K562 (cell line): ENCODE data around the gene DSCAM. TPM values are rescaled to one million over a fixed set of nuclear protein-coding genes. Genes with fewer than 3 reads are reported as not detected.

ENCODE experiments used
- ATAC-seq: fragments of 200-7000 bp; cut with Tn5 transposase; 3 replicates; pipeline ENCODE4 v1.9.1; 2020; ENCODE audit warnings: moderate library complexity
- BruUV-seq: library from RNA; stranded (reverse); fragments of 400-500 nt; replicated peaks from 2 replicates; lab custom pipeline; 2021; lab: Mats Ljungman, UMichigan
- CTCF ChIA-PET: fragments of 300-600 bp; formaldehyde crosslinking; extraction: SDS; loops from one replicate; lab custom pipeline; 2021; ENCODE audit warnings: low intra/inter-chr PET ratio; lab: Yijun Ruan, JAX
- POLR2A ChIA-PET: fragments of 300-600, 350-650 bp; sonication (Branson Sonifier 250); formaldehyde crosslinking; extraction: SDS; loops from one replicate; lab custom pipeline; 2021; ENCODE audit warnings: antibody characterized with exemption, inconsistent platforms; lab: Yijun Ruan, JAX
- DNase-seq, 4 experiments: peaks; one replicate each; pipeline versions ENCODE4 v3.0.0 to v3.0.0-alpha.2; 2011 to 2018; ENCODE audit warnings: low spot score in 3 of 4, mixed read lengths in 3 of 4; ENCODE audit errors: extremely low read depth in 1 of 4
- FAIRE-seq: peaks from 2 replicates; lab custom pipeline; 2011; peaks lifted over from hg19 to GRCh38; lab: Jason Lieb, UNC
- H2AFZ ChIP-seq: 2 replicates; pipeline ENCODE4 v1.6.0; 2011; ENCODE audit warnings: low read depth, low read length, control low read depth, inconsistent platforms
- H3K27ac ChIP-seq: fragments of 200-600 bp; 3 replicates; pipeline ENCODE4 v1.8.0; 2011; ENCODE audit warnings: low read depth, mild to moderate bottlenecking, control low read depth, inconsistent platforms, low read length, moderate library complexity, mixed read lengths; ENCODE audit errors: extremely low read depth
- H3K27me3 ChIP-seq, 2 experiments: fragments of 300-600 bp in 1 of 2; 2 replicates in 1 of 2; 3 replicates in 1 of 2; pipeline versions ENCODE4 v1.6.0 to v1.8.0; 2011; ENCODE audit warnings: inconsistent platforms in 2 of 2, low read length in 2 of 2, mild to moderate bottlenecking in 1 of 2, mixed read lengths in 1 of 2, moderate library complexity in 1 of 2; ENCODE audit not compliant: control insufficient read depth in 2 of 2, insufficient read depth in 2 of 2
- H3K36me3 ChIP-seq: fragments of 300-600 bp; 3 replicates; pipeline ENCODE4 v1.8.0; 2011; ENCODE audit warnings: mild to moderate bottlenecking, low read length, inconsistent platforms; ENCODE audit not compliant: control insufficient read depth, insufficient read depth
- H3K4me1 ChIP-seq, 2 experiments: fragments of 200-600 bp in 1 of 2; replicated peaks in 1 of 2; 2 replicates in 1 of 2; 3 replicates in 1 of 2; pipeline versions ENCODE4 v1.5.1 to v1.8.0; 2011; ENCODE audit warnings: inconsistent platforms in 2 of 2, low read length in 2 of 2, mild to moderate bottlenecking in 1 of 2, mixed read lengths in 1 of 2, moderate library complexity in 1 of 2; ENCODE audit not compliant: control insufficient read depth in 2 of 2, insufficient read depth in 2 of 2
- H3K4me2 ChIP-seq: 2 replicates; pipeline ENCODE4 v1.6.1; 2011; ENCODE audit warnings: low read length, control low read depth, inconsistent platforms, mixed read lengths; ENCODE audit not compliant: insufficient read depth
- H3K4me3 ChIP-seq: fragments of 200-600 bp; sonication (generic), shearing (Covaris generic); 2 replicates; pipeline ENCODE4 v1.5.1; 2016; ENCODE audit warnings: control low read depth, inconsistent platforms
- H3K79me2 ChIP-seq: fragments of 200-600 bp; 3 replicates; pipeline ENCODE4 v1.8.0; 2011; ENCODE audit warnings: low read length, inconsistent platforms; ENCODE audit not compliant: control insufficient read depth, insufficient read depth
- H3K9ac ChIP-seq, 2 experiments: 2 replicates each; pipeline versions ENCODE4 v1.6.0 to v1.6.1; 2011; ENCODE audit warnings: low read depth in 2 of 2, low read length in 2 of 2, control low read depth in 1 of 2, inconsistent platforms in 1 of 2, mild to moderate bottlenecking in 1 of 2, mixed read lengths in 1 of 2; ENCODE audit not compliant: insufficient read depth in 1 of 2
- H3K9me1 ChIP-seq: one replicate; pipeline ENCODE4 v1.6.0; 2011; ENCODE audit warnings: inconsistent platforms, mild to moderate bottlenecking, low read length, moderate library complexity; ENCODE audit not compliant: control insufficient read depth, insufficient read depth
- H3K9me3 ChIP-seq: replicated peaks from 2 replicates; pipeline ENCODE4 v1.5.1; 2011; ENCODE audit warnings: low read depth, low read length, inconsistent platforms; ENCODE audit not compliant: control insufficient read depth, insufficient read depth
- H4K20me1 ChIP-seq: replicated peaks from 2 replicates; pipeline ENCODE4 v1.6.1; 2011; ENCODE audit warnings: low read length, inconsistent platforms, mixed read lengths; ENCODE audit not compliant: control insufficient read depth, insufficient read depth
- ARID2 ChIP-seq: fragments of 450-650 bp; IDR thresholded peaks from 2 replicates; pipeline ENCODE4 v1.6.1; 2017; ENCODE audit warnings: antibody characterized with exemption, mild to moderate bottlenecking
- COPS2 ChIP-seq: fragments of 450-650 bp; conservative IDR thresholded peaks from 2 replicates; pipeline ENCODE4 v1.6.1; 2016; ENCODE audit warnings: mild to moderate bottlenecking, moderate library complexity
- GABPB2 ChIP-seq: fragments of 250-450 bp; sonication (Bioruptor Pico); conservative IDR thresholded peaks from 2 replicates; pipeline ENCODE4 v1.5.1; 2021; ENCODE audit warnings: mild to moderate bottlenecking
- GATAD2B ChIP-seq: fragments of 450-650 bp; IDR thresholded peaks from 2 replicates; pipeline ENCODE4 v1.6.1; 2017; ENCODE audit warnings: mild to moderate bottlenecking, borderline replicate concordance
- PHB ChIP-seq: fragments of 250-450 bp; sonication (Bioruptor Pico); IDR thresholded peaks from 2 replicates; pipeline ENCODE4 v1.5.0; 2021
- PTTG1 ChIP-seq: fragments of 450-650 bp; IDR thresholded peaks from 2 replicates; pipeline ENCODE4 v1.6.1; 2016; ENCODE audit warnings: low read depth, mild to moderate bottlenecking, missing genetic modification characterization, missing compliant biosample characterization
- SOX6 ChIP-seq: fragments of 450-650 bp; IDR thresholded peaks from 2 replicates; pipeline ENCODE4 v1.6.1; 2014; ENCODE audit warnings: mild to moderate bottlenecking
- THRAP3 ChIP-seq: fragments of 450-650 bp; IDR thresholded peaks from 2 replicates; pipeline ENCODE4 v1.6.1; 2016; ENCODE audit warnings: mild to moderate bottlenecking, inconsistent platforms, borderline replicate concordance
- XRCC5 ChIP-seq: fragments of 200-400 bp; formaldehyde crosslinking; IDR thresholded peaks from 2 replicates; pipeline ENCODE4 v1.6.1; 2017; ENCODE audit warnings: low read depth, mild to moderate bottlenecking, low read length
- WGBS: fragments of 100-300 bp; shearing (Covaris generic); methylation state at CpG from one replicate; pipeline ENCODE4 v1.1.6; 2016; ENCODE audit warnings: low coverage, mixed read lengths; ENCODE audit not compliant: insufficient coverage; ENCODE audit errors: missing lambda C conversion rate; 5-methylcytosine and 5-hydroxymethylcytosine counted together
- in situ Hi-C: fragments of 300-500 bp; cut with MboI; formaldehyde crosslinking; loops from 4 replicates; pipeline ENCODE4 v1.15.0; 2018; ENCODE audit warnings: inconsistent platforms, mixed read lengths
- intact Hi-C: fragments of 100-400 bp; cut with micrococcal nuclease; formaldehyde crosslinking; loops from 2 replicates; pipeline ENCODE4 v1.14.2; 2022
- polyA plus RNA-seq, 8 experiments: library from polyadenylated mRNA; depleted of rRNA in 4 of 8; stranded (reverse) in 5 of 8; unstranded in 3 of 8; fragments of >200 nt; fragmentation: Nextera tagmentation in 2 of 8; fragmentation: Illumina TruSeq in 1 of 8; extraction: Ambion mirVana in 2 of 8; extraction: Trizol in 1 of 8; gene quantifications; 2 replicates each; pipeline versions ENCODE4 v1.2.1 to v1.2.3, GENCODE V29; 2011 to 2014; ENCODE audit warnings: inconsistent platforms in 1 of 8, missing spikeins in 1 of 8
- total RNA-seq, 7 experiments: library from RNA; depleted of rRNA in 6 of 7; stranded (reverse); fragments of >200 nt in 6 of 7; fragmentation: Illumina TruSeq in 2 of 7; extraction: Trizol in 2 of 7; gene quantifications; 2 replicates each; pipeline versions ENCODE4 v1.2.1 to v1.2.3, GENCODE V29; 2011 to 2021; ENCODE audit warnings: low replicate concordance in 1 of 7
- TF ChIP-seq, protein P1 (sequence below): fragments of 250-450 bp; sonication (Bioruptor Pico); IDR thresholded peaks from 2 replicates; pipeline ENCODE4 v1.4.0; 2020; ENCODE audit warnings: mild to moderate bottlenecking, moderate library complexity

Gene DSCAM
- total and polyA plus RNA-seq, 9 of the 15 experiments (the other 6 are each of a cell fraction or from before 2014, with no cell fraction given), result not detected

DNA sequence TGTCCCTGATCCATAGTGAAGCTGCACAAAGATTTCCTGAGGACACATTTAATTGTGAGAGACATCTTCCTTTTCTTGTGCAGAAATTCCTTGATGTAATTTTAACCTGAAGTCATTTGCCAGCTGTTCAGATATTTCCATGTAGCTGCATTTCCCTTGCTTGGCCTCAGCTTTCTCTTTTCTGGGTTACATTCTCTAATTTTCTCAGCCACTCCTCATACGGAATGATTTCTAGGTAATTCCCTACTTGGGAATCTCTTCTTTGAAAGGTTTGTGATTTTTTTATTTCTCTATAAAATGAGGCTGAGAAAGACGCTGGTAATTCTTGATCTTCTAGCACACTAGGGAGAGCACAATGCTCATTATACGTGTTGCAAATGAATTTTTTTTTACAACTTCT is 780.7 kb downstream of the DSCAM start:
- CTCF ChIA-PET, result no interaction called here
- Histone ChIP-seq H3K4me1 (no peaks in the 10 kb centered on the region), H3K36me3 (no peaks in the 10 kb centered on the region), H3K4me2 (no peak overlapping the region), H3K27ac (no peak overlapping the region), H3K9me3 (no peaks in the 10 kb centered on the region), H3K9ac (no peak overlapping the region), H4K20me1 (no peaks in the 10 kb centered on the region), H2AFZ (no peak overlapping the region), H3K79me2 (no peaks in the 10 kb centered on the region), H3K9me1 (no peaks in the 10 kb centered on the region), H3K27me3 (no peaks in the 10 kb centered on the region), H3K4me3 (no peak overlapping the region)
- FAIRE-seq (no peak), ATAC-seq (no peak), DNase-seq (no peak)
- 2% methylated on average over 3 of the region's 3 CpGs for WGBS
- BruUV-seq, result no TSS peak
- POLR2A ChIA-PET, result no interaction called here
- in situ Hi-C loops (no loop called here), intact Hi-C loops (no loop called here)
- TF ChIP-seq ARID2 (no peak), COPS2 (no peak), GATAD2B (no peak), THRAP3 (no peak), PHB (CRISPR knock-in tag) (no peak), SOX6 (no peak), XRCC5 (no peak), GABPB2 (no peak), PTTG1 (no peak)
- TF ChIP-seq, protein P1, sequence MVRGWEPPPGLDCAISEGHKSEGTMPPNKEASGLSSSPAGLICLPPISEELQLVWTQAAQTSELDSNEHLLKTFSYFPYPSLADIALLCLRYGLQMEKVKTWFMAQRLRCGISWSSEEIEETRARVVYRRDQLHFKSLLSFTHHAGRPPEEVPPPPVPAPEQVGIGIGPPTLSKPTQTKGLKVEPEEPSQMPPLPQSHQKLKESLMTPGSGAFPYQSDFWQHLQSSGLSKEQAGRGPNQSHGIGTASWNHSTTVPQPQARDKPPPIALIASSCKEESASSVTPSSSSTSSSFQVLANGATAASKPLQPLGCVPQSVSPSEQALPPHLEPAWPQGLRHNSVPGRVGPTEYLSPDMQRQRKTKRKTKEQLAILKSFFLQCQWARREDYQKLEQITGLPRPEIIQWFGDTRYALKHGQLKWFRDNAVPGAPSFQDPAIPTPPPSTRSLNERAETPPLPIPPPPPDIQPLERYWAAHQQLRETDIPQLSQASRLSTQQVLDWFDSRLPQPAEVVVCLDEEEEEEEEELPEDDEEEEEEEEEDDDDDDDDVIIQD (CRISPR knock-in tag), result no peak
